BLaER1 (cell line): ENCODE results near the gene FRG2B.
"Not testable (repeated sequence)": the region's sequence is repeated elsewhere in the genome, so short reads cannot be mapped to it uniquely, and the experiment has no call there.

ENCODE experiments used
- H3K27ac ChIP-seq: shearing (Covaris generic); formaldehyde crosslinking; 2 replicates; pipeline ENCODE4 v1.8.1; 2022
- H3K27me3 ChIP-seq: shearing (Covaris generic); formaldehyde crosslinking; 2 replicates; pipeline ENCODE4 v1.8.1; 2022
- H3K36me3 ChIP-seq: shearing (Covaris generic); formaldehyde crosslinking; 2 replicates; pipeline ENCODE4 v1.8.1; 2022
- H3K4me1 ChIP-seq: shearing (Covaris generic); formaldehyde crosslinking; 2 replicates; pipeline ENCODE4 v1.8.1; 2022
- H3K4me2 ChIP-seq: shearing (Covaris generic); formaldehyde crosslinking; 2 replicates; pipeline ENCODE4 v1.8.1; 2022
- H3K4me3 ChIP-seq: shearing (Covaris generic); formaldehyde crosslinking; 2 replicates; pipeline ENCODE4 v1.8.1; 2022
- H3K9ac ChIP-seq: shearing (Covaris generic); formaldehyde crosslinking; 2 replicates; pipeline ENCODE4 v1.8.1; 2022
- H3K9me3 ChIP-seq: shearing (Covaris generic); formaldehyde crosslinking; 2 replicates; pipeline ENCODE4 v1.8.1; 2022
- H4K20me1 ChIP-seq: shearing (Covaris generic); formaldehyde crosslinking; 2 replicates; pipeline ENCODE4 v1.8.1; 2022

The FRG2B gene

DNA sequence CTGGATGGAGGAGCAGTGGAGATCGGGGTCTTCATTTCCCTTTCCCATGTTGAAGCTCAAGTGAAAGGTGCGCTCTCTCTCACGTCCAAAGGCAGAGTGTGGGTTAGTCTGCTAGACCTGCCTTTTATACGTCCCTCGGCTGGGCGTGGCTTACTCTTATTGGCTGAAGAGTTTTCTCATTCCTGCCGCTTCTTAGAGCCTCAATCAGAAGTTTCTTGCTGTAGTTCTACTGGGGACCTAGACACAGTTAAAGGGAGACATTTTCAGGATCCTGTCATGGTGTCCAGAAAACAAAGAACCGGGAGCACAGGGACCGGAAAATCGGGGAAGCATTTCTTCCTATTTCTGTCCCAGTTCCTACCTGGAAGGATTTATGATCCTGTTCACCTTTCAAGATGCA is at the start of gene FRG2B:
FRG2B (minus strand) TSS at position 101 of the 400 bp plus-strand sequence; CDS start at position 48, 53 bp downstream.
- not testable (repeated sequence) for H3K9ac ChIP-seq, H3K4me2 ChIP-seq, H3K36me3 ChIP-seq, H3K4me1 ChIP-seq, H3K4me3 ChIP-seq, H3K27me3 ChIP-seq, H3K27ac ChIP-seq, H3K9me3 ChIP-seq, H4K20me1 ChIP-seq

DNA sequence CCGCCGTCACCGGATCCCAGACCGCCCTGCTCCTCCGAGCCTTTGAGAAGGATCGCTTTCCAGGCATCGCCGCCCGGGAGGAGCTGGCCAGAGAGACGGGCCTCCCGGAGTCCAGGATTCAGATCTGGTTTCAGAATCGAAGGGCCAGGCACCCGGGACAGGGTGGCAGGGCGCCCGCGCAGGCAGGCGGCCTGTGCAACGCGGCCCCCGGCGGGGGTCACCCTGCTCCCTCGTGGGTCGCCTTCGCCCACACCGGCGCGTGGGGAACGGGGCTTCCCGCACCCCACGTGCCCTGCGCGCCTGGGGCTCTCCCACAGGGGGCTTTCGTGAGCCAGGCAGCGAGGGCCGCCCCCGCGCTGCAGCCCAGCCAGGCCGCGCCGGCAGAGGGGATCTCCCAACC is 40.9 kb upstream of the FRG2B start:
- not testable (repeated sequence) for H3K4me2 ChIP-seq, H3K27me3 ChIP-seq, H3K27ac ChIP-seq, H3K4me3 ChIP-seq, H3K9me3 ChIP-seq, H3K36me3 ChIP-seq, H3K9ac ChIP-seq, H3K4me1 ChIP-seq, H4K20me1 ChIP-seq

DNA sequence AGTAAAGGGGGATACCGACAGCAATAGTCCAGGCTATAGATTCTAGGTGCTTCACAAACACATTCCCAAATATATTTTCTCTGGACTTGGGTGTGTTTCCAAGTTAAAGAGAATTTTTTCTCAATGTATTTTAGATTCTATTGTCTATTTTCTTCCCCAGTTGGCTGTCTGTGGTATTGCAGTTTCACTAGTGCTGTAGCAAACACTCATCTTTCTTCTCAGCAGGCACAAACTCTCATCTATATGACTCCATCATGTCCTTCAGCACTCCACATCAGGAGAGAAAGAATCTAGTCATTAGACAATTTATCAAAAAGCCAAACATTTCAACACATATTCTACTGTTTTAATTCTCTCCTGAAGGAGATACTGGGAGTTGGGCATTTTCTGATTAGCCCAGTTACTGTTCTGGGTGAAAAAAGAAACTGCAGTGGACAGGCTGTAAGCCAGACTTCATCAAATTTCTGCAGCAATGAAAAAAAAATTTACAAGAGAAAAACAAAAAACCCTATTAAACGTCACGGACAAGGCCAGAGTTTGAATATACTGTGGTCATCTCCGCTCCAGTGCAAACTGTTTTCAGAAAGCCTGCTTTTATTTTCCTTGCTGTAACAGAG is 37.1 kb upstream of the FRG2B start:
- not testable (repeated sequence) for H4K20me1 ChIP-seq, H3K9ac ChIP-seq, H3K27me3 ChIP-seq

DNA sequence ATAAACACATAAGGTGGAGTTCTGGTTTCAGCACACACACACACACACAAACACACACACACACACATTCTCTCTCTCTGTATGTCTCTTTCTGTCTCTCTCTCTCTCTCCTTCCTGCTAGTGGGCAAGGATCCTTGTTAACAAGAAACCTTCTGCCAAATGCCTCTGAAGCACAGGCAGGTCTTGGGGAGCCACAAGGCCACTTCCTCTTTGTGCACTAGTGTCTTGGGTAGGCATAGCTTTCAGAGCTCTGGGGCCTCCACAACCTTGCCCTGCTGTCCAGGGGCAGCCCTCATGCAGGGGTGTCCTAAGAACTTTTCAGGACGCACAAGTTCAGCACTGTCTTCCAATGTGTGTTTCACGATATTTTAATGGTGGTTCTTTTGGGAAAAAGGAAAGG is 34.5 kb upstream of the FRG2B start:
- not testable (repeated sequence) for H3K27ac ChIP-seq, H3K9me3 ChIP-seq, H4K20me1 ChIP-seq, H3K4me1 ChIP-seq, H3K9ac ChIP-seq, H3K4me2 ChIP-seq, H3K27me3 ChIP-seq, H3K4me3 ChIP-seq, H3K36me3 ChIP-seq

More for the DNA sequence above, 37.1 kb upstream of the FRG2B start:
- not testable (repeated sequence) for H3K9me3 ChIP-seq, H3K4me1 ChIP-seq, H3K4me2 ChIP-seq, H3K4me3 ChIP-seq, H3K36me3 ChIP-seq, H3K27ac ChIP-seq

DNA sequence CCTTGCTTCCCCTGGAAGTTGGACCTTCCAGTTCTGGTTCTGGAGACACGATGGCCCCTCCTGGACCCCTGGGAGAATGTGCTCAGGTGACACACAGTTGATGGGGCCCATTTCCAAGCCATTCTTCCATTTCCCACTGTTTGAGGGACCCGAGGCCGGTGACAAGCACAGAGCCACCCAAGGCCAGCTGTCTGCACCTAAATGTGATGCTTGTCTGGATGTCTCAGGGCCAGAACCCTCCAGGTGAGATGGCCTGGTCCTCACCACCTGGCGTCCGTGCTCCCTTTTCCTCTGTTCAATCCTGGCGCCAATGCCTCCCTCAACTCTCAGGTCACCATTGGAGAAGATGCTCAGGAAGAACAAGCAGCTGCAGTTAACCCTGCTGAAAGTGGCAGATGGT is 33.9 kb upstream of the FRG2B start:
- not testable (repeated sequence) for H3K4me3 ChIP-seq, H3K9me3 ChIP-seq, H3K27ac ChIP-seq, H3K27me3 ChIP-seq, H3K9ac ChIP-seq, H3K4me2 ChIP-seq, H3K4me1 ChIP-seq, H4K20me1 ChIP-seq, H3K36me3 ChIP-seq

DNA sequence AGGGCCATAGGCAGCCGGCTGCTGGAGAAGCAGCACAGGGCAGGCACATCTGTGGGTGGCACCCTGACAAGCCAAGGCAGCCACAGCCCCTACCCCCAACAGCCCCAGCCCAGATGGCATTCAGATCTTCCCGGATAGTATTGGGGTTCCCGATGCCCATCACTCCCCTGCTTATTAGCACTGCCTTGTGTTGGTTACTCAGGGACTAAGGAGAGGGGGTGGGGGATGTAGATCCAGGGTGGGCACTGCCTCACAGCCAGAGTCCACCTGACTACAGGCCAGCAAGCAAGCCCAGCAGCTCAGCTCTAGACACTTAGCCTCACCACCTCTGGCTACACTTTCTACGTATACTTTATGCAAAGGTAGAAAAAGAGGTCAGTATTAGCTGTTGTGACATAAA is 30.7 kb upstream of the FRG2B start:
- H3K9me3 ChIP-seq, H4K20me1 ChIP-seq, H3K4me2 ChIP-seq, H3K27ac ChIP-seq, H3K4me3 ChIP-seq, H3K27me3 ChIP-seq, H3K4me1 ChIP-seq, H3K9ac ChIP-seq, H3K36me3 ChIP-seq: not testable (repeated sequence)

DNA sequence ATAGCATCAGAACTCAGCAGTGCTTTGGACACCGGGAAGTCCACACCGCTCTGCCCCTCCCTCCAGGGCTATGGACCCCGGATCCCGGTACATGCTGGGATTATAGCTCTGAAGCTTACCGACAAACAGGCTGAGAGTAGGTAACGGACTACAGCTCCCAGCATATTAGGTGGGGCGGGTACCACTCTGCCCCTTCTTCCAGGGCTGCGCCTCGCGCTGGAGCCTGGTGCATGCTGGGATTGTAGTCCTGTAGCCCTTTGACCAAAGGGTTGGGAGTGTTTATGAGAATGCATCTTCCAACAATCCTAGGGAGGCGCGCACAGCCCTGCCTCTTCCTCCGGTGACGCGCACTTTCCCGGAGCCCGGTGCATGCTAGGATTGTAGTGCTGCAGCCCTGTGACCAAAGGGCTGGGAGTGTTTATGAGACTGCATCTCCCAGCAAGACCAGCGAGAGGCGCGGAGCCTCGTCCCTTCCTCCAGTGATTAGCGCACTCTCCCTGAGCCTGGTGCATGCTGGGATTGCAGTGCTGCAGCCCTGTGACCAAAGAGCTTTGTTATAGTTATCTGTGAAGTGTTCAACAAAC is 22.4 kb upstream of the FRG2B start:
- not testable (repeated sequence) for H3K27me3 ChIP-seq, H3K4me2 ChIP-seq, H4K20me1 ChIP-seq, H3K9me3 ChIP-seq, H3K9ac ChIP-seq, H3K36me3 ChIP-seq, H3K27ac ChIP-seq, H3K4me3 ChIP-seq, H3K4me1 ChIP-seq

DNA sequence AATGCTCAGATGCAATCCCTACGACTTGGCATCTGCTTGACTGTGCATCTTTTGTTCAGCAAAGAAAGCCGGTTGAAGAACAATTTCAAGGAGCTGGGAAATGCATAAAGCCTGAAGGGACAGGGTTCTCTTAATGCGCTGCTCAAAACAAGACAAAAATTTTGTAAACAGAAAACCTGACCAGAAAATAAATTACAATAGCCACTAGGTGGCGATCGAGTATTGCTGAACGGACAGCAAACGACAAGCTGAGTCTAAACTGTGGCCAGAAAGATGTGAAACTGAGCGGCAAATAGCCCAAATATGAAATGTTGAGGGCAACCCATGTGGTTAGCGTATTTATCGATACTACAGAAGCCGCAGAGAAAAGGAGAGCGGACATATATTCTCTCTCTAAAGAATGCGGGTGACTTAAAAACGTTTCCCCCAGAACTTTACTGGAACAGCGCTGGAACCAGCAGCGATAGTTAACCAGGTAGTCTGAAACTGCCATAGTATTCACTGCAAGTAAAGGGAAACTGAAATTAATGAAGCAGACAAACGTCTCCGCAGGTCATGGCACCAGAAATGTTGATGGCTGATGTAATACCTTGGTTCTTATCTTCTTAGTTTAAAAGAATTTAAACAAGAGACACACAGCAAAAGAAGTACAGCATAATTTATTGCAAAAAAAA is 20.6 kb upstream of the FRG2B start:
- H3K4me3 ChIP-seq = not testable (repeated sequence)

DNA sequence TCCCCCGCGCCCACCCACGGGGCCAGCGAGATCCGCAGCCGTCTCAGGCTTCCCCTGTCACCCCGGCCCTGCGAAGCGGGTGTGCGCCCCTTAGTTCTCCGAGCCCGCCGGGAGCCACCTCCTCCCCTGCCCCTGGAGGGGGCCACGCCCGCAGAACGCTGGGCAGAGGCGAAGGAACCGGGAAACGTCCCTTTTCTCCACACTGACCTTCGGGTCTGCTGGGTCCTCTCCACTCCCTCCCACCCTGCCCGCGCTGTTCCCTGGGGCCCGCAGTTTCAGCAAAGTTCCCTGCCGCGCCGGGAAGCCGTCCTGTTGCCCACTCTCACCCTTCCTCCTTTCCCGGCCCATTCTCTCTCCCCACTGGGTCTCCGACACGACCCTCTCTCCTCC is 11.2 kb upstream of the FRG2B start:
- H3K4me2 ChIP-seq = peak overlapping the region; percentile 36
- not testable (repeated sequence) for H3K27me3 ChIP-seq, H3K4me1 ChIP-seq, H3K27ac ChIP-seq, H3K36me3 ChIP-seq, H3K9me3 ChIP-seq, H4K20me1 ChIP-seq, H3K9ac ChIP-seq
- peak overlapping the region; percentile 54; the same call in 1 of the 2 replicates for H3K4me3 ChIP-seq

More for the DNA sequence above, 20.6 kb upstream of the FRG2B start:
- H3K27ac ChIP-seq, H3K27me3 ChIP-seq, H3K4me2 ChIP-seq, H3K36me3 ChIP-seq, H3K9me3 ChIP-seq, H4K20me1 ChIP-seq, H3K4me1 ChIP-seq, H3K9ac ChIP-seq: not testable (repeated sequence)

DNA sequence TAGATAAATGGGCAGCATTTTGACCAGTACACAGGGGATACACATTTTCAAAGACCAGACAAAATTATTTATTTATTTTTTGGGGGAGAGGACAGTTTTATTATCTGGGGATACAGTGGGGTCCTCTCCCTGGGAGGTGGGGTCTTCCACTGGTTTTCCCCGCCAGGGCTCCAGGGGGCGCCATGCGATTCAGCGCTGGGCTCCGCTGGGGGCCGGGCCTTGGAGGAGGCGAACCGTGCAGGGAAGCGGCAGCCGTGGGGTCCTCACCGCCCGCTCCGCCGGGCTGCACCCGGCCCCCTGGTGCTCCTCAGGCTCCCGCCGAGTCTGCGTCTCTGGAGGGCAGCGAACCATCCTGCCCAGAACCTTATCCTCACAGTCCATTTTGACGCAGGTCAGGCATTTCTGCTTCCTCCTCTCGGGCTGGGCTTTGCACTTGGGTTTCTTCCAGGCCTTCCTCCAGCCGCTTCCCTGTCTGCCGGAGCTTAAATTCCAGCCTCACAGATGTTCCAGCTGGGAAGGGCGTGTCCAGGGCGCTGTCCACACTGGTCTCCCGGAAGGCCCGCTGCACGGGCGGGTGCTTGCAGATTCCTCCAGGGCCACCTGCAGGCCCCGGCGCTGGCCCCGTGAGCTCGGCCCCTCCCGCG is 10.7 kb upstream of the FRG2B start:
- H3K27ac ChIP-seq, H3K36me3 ChIP-seq, H3K27me3 ChIP-seq, H4K20me1 ChIP-seq, H3K4me1 ChIP-seq, H3K4me2 ChIP-seq, H3K9ac ChIP-seq, H3K9me3 ChIP-seq: not testable (repeated sequence)
- H3K4me3 ChIP-seq = peak overlapping the region; percentile 54

DNA sequence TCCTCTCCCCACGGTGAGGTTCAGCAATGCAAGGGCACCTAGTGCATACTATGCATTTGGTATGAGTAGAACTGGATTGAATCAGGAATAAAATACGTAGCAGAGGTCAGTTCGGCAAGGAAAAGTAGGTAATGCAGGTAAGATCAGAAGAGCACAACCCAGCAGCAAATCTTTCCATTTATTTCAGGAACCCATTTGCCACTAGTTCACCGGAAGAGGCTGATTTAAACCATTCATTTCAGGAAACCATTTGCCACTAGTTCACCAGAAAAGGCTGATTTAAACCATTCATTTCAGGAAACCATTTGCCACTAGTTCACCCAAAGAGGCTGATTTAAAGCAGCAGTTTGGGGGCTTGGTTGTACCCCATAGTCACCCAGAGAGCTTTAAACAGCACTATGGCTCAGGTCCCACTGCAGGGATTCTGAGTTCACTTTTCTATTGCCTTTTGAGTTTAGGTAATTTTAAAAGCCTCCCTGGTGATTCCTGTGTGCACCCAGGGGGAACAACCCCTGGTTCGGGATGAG is 4.2 kb upstream of the FRG2B start:
- H3K36me3 ChIP-seq, H3K27me3 ChIP-seq, H3K4me2 ChIP-seq, H3K4me3 ChIP-seq, H3K4me1 ChIP-seq, H4K20me1 ChIP-seq, H3K9ac ChIP-seq, H3K27ac ChIP-seq, H3K9me3 ChIP-seq: not testable (repeated sequence)

DNA sequence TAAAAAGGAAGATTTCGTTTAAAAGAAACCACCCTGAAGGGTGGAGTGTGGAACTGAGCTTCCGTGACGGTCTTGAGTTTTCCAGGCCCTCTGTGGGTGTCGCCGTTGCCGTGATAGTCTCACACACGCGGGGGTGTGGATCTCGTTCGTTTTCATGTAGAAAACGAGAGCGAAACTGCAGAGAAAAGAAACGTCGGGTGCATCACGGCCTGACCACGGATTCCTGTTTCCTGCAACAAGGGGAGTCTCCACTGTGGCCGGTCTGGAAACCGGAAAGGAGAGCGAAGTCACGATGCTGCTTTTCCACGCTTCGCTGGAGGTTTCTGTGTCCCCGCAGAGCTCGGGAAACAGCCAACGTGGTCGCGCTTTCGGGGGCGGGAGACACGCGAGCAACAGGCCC is 4.1 kb downstream of the FRG2B start:
- H3K4me2 ChIP-seq, H3K4me1 ChIP-seq, H3K27ac ChIP-seq, H3K9ac ChIP-seq, H3K36me3 ChIP-seq, H3K4me3 ChIP-seq, H3K27me3 ChIP-seq, H4K20me1 ChIP-seq: not testable (repeated sequence)
- H3K9me3 ChIP-seq = peaks cover 17% of the 10 kb centered on the region
